T-helper 1 cell (primary cell): Measurements from ENCODE around the gene TBX5.

Experiments
- DNase-seq, 5 donors: peaks; one replicate each; pipeline ENCODE4 v3.0.0-alpha.2; 2012 to 2020

TBX5 gene

DNA sequence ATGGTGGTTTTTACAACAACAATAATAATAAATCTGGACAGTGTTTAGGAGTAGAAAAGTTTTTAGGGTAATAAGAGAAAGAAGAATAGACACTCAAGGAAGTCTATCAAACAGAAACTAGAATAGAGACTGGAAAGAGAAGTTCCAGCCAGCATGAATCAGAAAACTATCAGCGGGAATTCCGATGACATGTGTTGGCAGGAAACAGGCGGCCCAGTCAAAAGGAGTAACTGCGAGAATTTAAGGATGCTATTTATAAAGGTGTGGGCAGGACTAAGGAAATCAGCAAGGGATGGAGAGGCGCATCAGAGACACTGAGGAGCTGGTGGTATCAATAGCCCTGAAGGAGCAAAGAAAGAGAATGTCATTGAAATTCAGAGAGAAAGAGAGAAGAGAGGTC, 89.9 kb downstream of the TBX5 start:
- DNase-seq, result no peak

DNA sequence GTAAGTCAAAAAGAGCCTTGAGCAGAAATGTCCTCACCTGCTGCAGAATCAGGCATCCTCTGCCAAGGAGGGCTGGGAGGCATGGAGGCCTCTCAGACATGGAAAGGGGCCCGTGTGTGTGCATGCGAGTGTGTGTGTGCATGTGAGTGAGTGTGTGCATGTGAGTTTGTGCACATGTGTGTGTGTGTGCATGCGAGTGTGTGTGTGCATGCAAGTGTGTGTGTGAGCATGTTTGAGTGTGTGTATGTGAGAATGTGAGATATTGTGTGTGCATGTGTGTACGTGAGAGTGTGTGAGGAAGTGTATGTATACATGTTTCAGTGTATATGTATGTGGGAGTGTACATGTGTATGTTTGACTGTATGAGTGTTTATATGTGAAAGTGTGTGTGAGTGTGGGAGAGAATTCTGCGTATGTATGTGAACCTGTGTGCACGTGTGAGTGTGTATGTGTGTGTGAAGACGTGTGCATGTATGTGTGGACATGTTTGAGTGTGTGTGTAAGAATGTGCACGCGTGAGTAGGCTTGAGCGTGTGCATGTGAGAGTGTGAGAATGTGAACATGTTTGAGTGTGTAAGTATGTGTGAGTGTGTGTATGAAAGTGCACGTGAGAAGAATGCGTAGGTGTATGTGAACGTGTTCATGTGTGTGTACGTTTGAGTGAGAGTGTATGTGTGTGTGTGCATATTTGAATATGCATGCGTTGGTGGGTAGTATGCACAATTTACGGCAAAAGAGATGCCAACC, 90.8 kb downstream of the TBX5 start:
- no peak for DNase-seq

DNA sequence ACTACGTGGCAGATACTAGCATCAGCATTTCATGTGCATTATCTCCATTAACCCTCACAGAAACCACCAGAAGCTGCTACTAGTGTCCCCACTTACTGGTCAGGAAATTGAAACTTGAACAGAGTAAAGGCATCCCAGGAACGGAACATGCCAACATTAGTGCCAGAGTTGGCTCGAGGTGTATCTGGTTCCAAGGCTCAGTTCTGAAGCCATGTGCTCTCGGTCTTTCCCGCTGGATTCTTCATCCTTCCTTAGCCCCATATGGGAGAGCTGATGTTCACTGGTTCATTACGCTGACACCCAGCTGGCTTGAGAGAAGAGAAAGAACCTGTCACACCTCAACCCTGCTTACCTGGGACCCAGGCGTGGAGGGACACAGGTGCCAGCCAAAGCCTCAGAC, 91.5 kb downstream of the TBX5 start:
- DNase-seq, result no peak

DNA sequence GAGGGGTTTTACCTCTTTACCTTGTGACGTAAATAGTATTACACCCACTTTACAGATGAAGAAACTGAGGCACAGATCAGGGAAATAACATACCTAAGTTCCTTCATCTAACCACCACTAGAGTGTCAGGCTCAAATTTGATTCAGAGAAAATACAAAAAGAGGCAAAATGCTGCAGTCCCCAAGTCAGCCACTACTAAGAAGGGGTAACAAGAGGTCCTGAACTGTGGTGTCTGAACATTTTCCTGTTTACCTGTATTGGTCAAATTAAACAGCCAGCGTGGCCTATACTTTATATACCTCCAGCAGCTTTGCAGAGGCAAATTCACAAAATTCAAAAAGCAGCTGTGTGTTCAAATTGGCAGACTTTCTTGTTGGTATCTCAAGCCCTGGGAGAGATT, 92.0 kb downstream of the TBX5 start:
- no peak for DNase-seq

DNA sequence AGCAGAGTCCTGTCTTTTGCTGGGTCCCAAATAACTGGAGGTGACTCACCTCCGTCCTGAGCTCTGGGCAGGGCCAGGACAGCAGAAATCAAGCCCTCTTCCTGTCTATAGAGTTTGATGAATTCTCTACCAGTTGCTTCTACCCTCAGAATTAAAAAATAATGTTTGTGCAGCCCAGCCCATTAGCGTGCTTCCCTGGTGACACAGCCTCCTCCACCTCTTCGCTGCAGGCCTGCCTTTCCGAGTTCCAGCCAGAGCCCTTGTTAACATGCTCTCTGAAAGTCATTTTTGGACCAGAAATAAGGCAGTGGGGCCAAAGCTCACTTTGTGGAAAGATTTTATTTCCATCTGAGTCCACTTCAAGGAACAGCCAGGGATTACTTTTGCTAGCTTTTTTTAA, 94.0 kb downstream of the TBX5 start:
- no peak for DNase-seq

DNA sequence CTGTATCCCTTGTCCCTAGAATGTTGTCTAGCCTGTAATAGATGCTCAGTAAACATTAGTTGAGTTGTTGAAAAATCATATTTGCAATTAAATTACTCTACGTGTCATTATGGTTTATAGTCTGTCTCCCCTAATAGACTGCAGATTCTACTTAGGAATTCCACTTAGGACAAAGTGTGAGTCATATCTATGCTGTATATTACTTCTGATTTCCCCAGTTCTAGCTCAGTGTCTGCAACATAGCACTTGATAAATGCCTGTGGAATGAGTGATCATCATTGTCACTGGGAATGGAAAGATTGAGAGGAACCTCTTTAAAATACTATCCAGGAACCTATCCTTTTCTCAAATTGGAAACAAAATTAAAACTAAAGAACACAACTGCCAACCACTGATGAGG, 99.3 kb downstream of the TBX5 start:
- DNase-seq, result no peak

DNA sequence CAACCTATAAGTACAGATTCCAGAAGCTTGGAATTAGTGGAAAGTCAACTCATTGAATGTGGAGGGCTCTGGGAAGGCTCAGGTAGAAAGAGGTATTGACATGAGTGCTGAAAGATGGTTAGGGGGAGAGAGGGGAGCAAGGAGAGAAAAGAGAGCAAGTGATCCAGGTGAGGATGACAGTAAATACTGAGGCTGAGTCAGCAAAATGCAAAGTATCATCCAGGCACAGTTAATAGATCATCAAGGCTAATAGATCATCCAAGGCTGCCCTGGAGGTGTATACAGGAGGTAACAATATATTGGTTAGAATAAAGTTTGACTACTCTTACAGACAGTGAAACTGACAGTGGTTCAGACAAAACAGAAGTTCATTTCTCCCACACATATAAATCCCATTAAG, 100.5 kb downstream of the TBX5 start:
- DNase-seq, result no peak
